H9 (cell line): ENCODE data around the gene CYGB. TPM values are rescaled to one million over a fixed set of nuclear protein-coding genes. Genes with fewer than 3 reads are reported as not detected.
A peak's percentile ranks its signal among the peaks of the same experiment; 100 is the strongest.

ENCODE experiments used
- DNase-seq: peaks from one replicate; pipeline ENCODE4 v3.0.0-alpha.2; 2017
- H2AFZ ChIP-seq: one replicate; pipeline ENCODE4 v1.6.1; 2013; ENCODE audit warnings: mild to moderate bottlenecking, low read length, control low read depth, moderate library complexity
- H2AK5ac ChIP-seq: 2 replicates; pipeline ENCODE4 v1.6.1; 2013; ENCODE audit warnings: low read length, control low read depth, mixed read lengths; ENCODE audit not compliant: insufficient read length
- H2BK120ac ChIP-seq: one replicate; pipeline ENCODE4 v1.6.1; 2013; ENCODE audit warnings: low read depth, mild to moderate bottlenecking, low read length, control low read depth, inconsistent platforms; ENCODE audit not compliant: poor library complexity, severe bottlenecking
- H2BK12ac ChIP-seq: 2 replicates; pipeline ENCODE4 v1.6.1; 2013; ENCODE audit warnings: low read length, control low read depth, mixed read lengths, low read depth; ENCODE audit not compliant: insufficient read length
- H2BK15ac ChIP-seq: 2 replicates; pipeline ENCODE4 v1.6.1; 2013; ENCODE audit warnings: low read depth, low read length, control low read depth
- H2BK20ac ChIP-seq: one replicate; pipeline ENCODE4 v1.6.1; 2013; ENCODE audit warnings: low read depth, mild to moderate bottlenecking, low read length, control low read depth, inconsistent platforms; ENCODE audit not compliant: poor library complexity, severe bottlenecking
- H2BK5ac ChIP-seq: 2 replicates; pipeline ENCODE4 v1.6.1; 2013; ENCODE audit warnings: low read length, control low read depth, mixed read lengths; ENCODE audit not compliant: insufficient read length
- H3K14ac ChIP-seq: 2 replicates; pipeline ENCODE4 v1.6.1; 2013; ENCODE audit warnings: low read length, control low read depth; ENCODE audit not compliant: insufficient read depth
- H3K18ac ChIP-seq: 2 replicates; pipeline ENCODE4 v1.6.1; 2013; ENCODE audit warnings: low read depth, mild to moderate bottlenecking, mixed read lengths, low read length, control low read depth; ENCODE audit not compliant: insufficient read length
- H3K23ac ChIP-seq: 2 replicates; pipeline ENCODE4 v1.6.1; 2013; ENCODE audit warnings: low read length, control low read depth, mixed read lengths, low read depth; ENCODE audit not compliant: insufficient read length
- H3K23me2 ChIP-seq: 2 replicates; pipeline ENCODE4 v1.6.1; 2013; ENCODE audit warnings: low read depth, mild to moderate bottlenecking, mixed read lengths, low read length, control low read depth; ENCODE audit not compliant: insufficient read length, poor library complexity, severe bottlenecking
- H3K27ac ChIP-seq: 2 replicates; pipeline ENCODE4 v1.5.1; 2013; ENCODE audit warnings: low read length, control low read depth, mixed read lengths, low read depth; ENCODE audit not compliant: insufficient read length
- H3K27me3 ChIP-seq: 2 replicates; pipeline ENCODE4 v1.6.1; 2013; ENCODE audit warnings: low read length, control low read depth, inconsistent platforms; ENCODE audit not compliant: insufficient read depth
- H3K4ac ChIP-seq: 2 replicates; pipeline ENCODE4 v1.6.1; 2013; ENCODE audit warnings: low read depth, mild to moderate bottlenecking, control low read depth, inconsistent platforms, low read length, moderate library complexity
- H3K4me1 ChIP-seq: 2 replicates; pipeline ENCODE4 v1.6.1; 2013; ENCODE audit warnings: low read length, control low read depth, inconsistent platforms; ENCODE audit not compliant: insufficient read depth
- H3K4me2 ChIP-seq: 2 replicates; pipeline ENCODE4 v1.6.1; 2013; ENCODE audit warnings: low read length, control low read depth, mixed read lengths; ENCODE audit not compliant: insufficient read length, insufficient read depth
- H3K56ac ChIP-seq: 2 replicates; pipeline ENCODE4 v1.6.1; 2013; ENCODE audit warnings: low read depth, mild to moderate bottlenecking, mixed read lengths, low read length, control low read depth; ENCODE audit not compliant: insufficient read length
- H3K79me1 ChIP-seq: 2 replicates; pipeline ENCODE4 v1.6.1; 2013; ENCODE audit warnings: low read depth, mild to moderate bottlenecking, moderate library complexity, low read length, control low read depth, inconsistent platforms; ENCODE audit not compliant: insufficient read depth, poor library complexity, severe bottlenecking
- H3K79me2 ChIP-seq: 2 replicates; pipeline ENCODE4 v1.6.1; 2013; ENCODE audit warnings: low read length, control low read depth, inconsistent platforms; ENCODE audit not compliant: insufficient read depth
- H3K9ac ChIP-seq: 2 replicates; pipeline ENCODE4 v1.6.1; 2013; ENCODE audit warnings: low read length, control low read depth, mixed read lengths; ENCODE audit not compliant: insufficient read length; ENCODE audit errors: extremely low read depth
- H3K9me3 ChIP-seq: one replicate; pipeline ENCODE4 v1.6.1; 2013; ENCODE audit warnings: low read depth, low read length, inconsistent platforms; ENCODE audit not compliant: control insufficient read depth
- H3T11ph ChIP-seq: one replicate; pipeline ENCODE4 v1.6.1; 2013; ENCODE audit warnings: mild to moderate bottlenecking, low read length, control low read depth, inconsistent platforms
- H4K20me1 ChIP-seq: one replicate; pipeline ENCODE4 v1.6.1; 2013; ENCODE audit not compliant: control insufficient read depth, insufficient read length, insufficient read depth
- H4K5ac ChIP-seq: 2 replicates; pipeline ENCODE4 v1.6.1; 2013; ENCODE audit warnings: low read depth, mild to moderate bottlenecking, mixed read lengths, low read length, control low read depth; ENCODE audit not compliant: insufficient read length
- H4K8ac ChIP-seq: replicated peaks from 2 replicates; pipeline ENCODE4 v1.6.1; 2013; ENCODE audit warnings: low read length, control low read depth, mixed read lengths, low read depth; ENCODE audit not compliant: insufficient read length
- H4K91ac ChIP-seq: 2 replicates; pipeline ENCODE4 v1.6.1; 2013; ENCODE audit warnings: low read depth, mild to moderate bottlenecking, moderate library complexity, mixed read lengths, low read length, control low read depth; ENCODE audit not compliant: insufficient read length
- H3K27ac Mint-ChIP-seq, 3 experiments: 2 replicates in 2 of 3; 3 replicates in 1 of 3; pipeline ENCODE4 v1.8.0; 2020 to 2021; ENCODE audit warnings: mixed read lengths in 3 of 3, mild to moderate bottlenecking in 1 of 3, moderate library complexity in 1 of 3
- H3K27me3 Mint-ChIP-seq: 2 replicates; pipeline ENCODE4 v1.8.0; 2021; ENCODE audit warnings: low read depth, mild to moderate bottlenecking, moderate library complexity, mixed read lengths
- H3K36me3 Mint-ChIP-seq, 3 experiments: 2 replicates in 2 of 3; 3 replicates in 1 of 3; pipeline ENCODE4 v1.8.0; 2020 to 2021; ENCODE audit warnings: low read depth in 3 of 3, mixed read lengths in 3 of 3; ENCODE audit not compliant: insufficient read depth in 1 of 3
- H3K4me1 Mint-ChIP-seq, 2 experiments: 2 replicates each; pipeline ENCODE4 v1.8.0; 2020; ENCODE audit warnings: mixed read lengths in 2 of 2
- H3K4me3 Mint-ChIP-seq, 2 experiments: 2 replicates in 1 of 2; 3 replicates in 1 of 2; pipeline ENCODE4 v1.8.0; 2020 to 2021; ENCODE audit warnings: mild to moderate bottlenecking in 2 of 2, mixed read lengths in 2 of 2, moderate library complexity in 1 of 2
- H3K9me3 Mint-ChIP-seq, 2 experiments: 2 replicates in 1 of 2; 3 replicates in 1 of 2; pipeline ENCODE4 v1.8.0; 2020; ENCODE audit warnings: mild to moderate bottlenecking in 2 of 2, mixed read lengths in 2 of 2, moderate library complexity in 1 of 2
- WGBS: extraction: QIAGEN DNeasy Blood & Tissue Kit; methylation state at CpG from one replicate; pipeline ENCODE4 v1.1.7; 2013; ENCODE audit warnings: missing lambda C conversion rate, low lambda C conversion rate, mixed read lengths; ENCODE audit not compliant: insufficient read length; ENCODE audit errors: extremely low coverage; 5-methylcytosine and 5-hydroxymethylcytosine counted together
- total RNA-seq: library from RNA; stranded (reverse); gene quantifications from 2 replicates; pipeline ENCODE4 v1.2.1, GENCODE V29; 2021
- TF ChIP-seq, protein P1 (sequence below): fragments of 200-600 bp; sonication (generic); conservative IDR thresholded peaks from 3 replicates; pipeline ENCODE4 v1.8.0; 2021; ENCODE audit warnings: antibody characterized with exemption, mild to moderate bottlenecking

Gene CYGB
- total RNA-seq, 1 experiment from 2014 or later = 2.4 TPM

DNA sequence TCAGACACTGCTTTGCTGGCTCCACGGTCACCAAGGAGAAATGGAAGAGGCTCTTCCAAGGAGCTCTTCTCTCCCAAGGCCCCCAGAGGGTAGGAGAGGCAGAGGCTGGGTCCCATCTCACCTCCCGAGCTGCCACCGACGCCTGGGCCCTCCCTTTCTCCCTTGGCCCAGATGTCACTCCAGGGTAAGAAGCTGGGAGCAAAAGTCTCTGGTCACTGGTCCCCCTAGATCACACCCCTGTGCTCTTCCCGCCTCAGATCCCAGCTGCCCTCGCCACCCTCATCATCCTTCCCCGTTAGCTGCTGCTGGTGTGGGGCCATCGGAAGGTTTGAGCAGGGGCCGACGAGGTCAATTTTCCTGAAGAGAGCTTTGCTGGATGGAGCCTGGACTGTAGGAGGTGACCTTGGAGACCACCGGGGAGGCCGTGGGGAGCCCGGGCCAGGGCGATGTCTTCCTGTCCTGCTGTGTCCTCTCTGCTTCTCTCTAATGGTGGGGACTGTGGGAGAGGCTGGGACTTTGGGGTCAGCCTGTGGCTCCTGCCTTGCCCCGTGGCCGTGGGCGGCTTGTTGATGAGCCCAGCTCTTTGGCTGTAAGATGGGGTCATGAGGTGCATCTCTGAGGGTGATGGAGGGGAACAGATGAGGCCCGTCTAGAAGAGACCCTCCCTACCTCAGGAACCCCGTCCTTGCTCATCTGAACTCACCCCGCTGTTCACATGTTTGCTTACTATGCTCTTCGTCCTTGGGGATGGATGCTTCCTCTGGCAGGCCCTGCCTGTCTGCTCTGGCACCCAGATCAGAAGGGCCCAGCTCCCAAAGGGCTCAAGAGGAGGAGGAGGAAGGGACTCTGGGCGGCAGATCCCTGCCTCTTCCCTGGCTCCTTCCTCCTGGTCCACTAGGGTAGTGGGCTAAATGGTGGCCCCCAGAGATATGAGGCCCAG, 24.9 kb downstream of the CYGB start:
- H3K36me3 Mint-ChIP-seq = no peaks in the 10 kb centered on the region
- Histone ChIP-seq H3K27ac (no peak overlapping the region), H2AK5ac (no peak overlapping the region), H2BK120ac (no peak overlapping the region), H3K23me2 (no peaks in the 10 kb centered on the region), H3T11ph (no peak overlapping the region), H3K9me3 (no peaks in the 10 kb centered on the region), H3K27me3 (no peaks in the 10 kb centered on the region), H3K4ac (no peak overlapping the region), H4K91ac (no peak overlapping the region), H3K4me1 (no peaks in the 10 kb centered on the region), H3K9ac (no peak overlapping the region), H3K23ac (no peak overlapping the region), H4K20me1 (no peaks in the 10 kb centered on the region), H3K79me1 (no peaks in the 10 kb centered on the region), H2BK5ac (no peak overlapping the region), H3K56ac (no peak overlapping the region), H3K14ac (no peak overlapping the region), H3K18ac (no peak overlapping the region), H2BK15ac (no peak overlapping the region), H4K5ac (no peak overlapping the region), H2BK20ac (no peak overlapping the region), H3K4me2 (no peak overlapping the region), H2BK12ac (no peak overlapping the region), H2AFZ (no peak overlapping the region), H3K79me2 (no peaks in the 10 kb centered on the region), H4K8ac (no peak overlapping the region)
- peaks cover 21% of the 10 kb centered on the region for H3K27me3 Mint-ChIP-seq
- DNase-seq = no peak
- peak overlapping the region in 1 of 3 experiments; percentile 44; a peak in 1 of 7 replicates for H3K27ac Mint-ChIP-seq
- H3K4me1 Mint-ChIP-seq = peaks cover 0 to 3% of the 10 kb centered on the region in 2 experiments; a peak in 1 of 4 replicates
- WGBS = no CpG with 5 or more reads among the region's 22 CpGs
- no peak overlapping the region for H3K4me3 Mint-ChIP-seq
- no peaks in the 10 kb centered on the region; a peak in 1 of 5 replicates for H3K9me3 Mint-ChIP-seq
- TF ChIP-seq, protein P1, sequence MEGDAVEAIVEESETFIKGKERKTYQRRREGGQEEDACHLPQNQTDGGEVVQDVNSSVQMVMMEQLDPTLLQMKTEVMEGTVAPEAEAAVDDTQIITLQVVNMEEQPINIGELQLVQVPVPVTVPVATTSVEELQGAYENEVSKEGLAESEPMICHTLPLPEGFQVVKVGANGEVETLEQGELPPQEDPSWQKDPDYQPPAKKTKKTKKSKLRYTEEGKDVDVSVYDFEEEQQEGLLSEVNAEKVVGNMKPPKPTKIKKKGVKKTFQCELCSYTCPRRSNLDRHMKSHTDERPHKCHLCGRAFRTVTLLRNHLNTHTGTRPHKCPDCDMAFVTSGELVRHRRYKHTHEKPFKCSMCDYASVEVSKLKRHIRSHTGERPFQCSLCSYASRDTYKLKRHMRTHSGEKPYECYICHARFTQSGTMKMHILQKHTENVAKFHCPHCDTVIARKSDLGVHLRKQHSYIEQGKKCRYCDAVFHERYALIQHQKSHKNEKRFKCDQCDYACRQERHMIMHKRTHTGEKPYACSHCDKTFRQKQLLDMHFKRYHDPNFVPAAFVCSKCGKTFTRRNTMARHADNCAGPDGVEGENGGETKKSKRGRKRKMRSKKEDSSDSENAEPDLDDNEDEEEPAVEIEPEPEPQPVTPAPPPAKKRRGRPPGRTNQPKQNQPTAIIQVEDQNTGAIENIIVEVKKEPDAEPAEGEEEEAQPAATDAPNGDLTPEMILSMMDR = no peak
